Esophagus squamous epithelium (tissue), 4 donors: Measurements from ENCODE around the gene CRLF1.

Experiments
- CTCF ChIP-seq, 6 experiments: fragments of 450-650 bp in 4 of 6; fragments of 200-600 bp in 2 of 6; sonication (generic) in 2 of 6; IDR thresholded peaks; one replicate each; pipeline ENCODE4 v1.5.1; 2016 to 2019; ENCODE audit warnings: antibody characterized with exemption in 6 of 6, mild to moderate bottlenecking in 4 of 6, moderate library complexity in 4 of 6
- POLR2A ChIP-seq, 4 donors: fragments of 450-650 bp; IDR thresholded peaks; one replicate each; pipeline ENCODE4 v1.6.1; 2017; ENCODE audit warnings: antibody characterized with exemption in 4 of 4, mild to moderate bottlenecking in 4 of 4, moderate library complexity in 3 of 4

DNA sequence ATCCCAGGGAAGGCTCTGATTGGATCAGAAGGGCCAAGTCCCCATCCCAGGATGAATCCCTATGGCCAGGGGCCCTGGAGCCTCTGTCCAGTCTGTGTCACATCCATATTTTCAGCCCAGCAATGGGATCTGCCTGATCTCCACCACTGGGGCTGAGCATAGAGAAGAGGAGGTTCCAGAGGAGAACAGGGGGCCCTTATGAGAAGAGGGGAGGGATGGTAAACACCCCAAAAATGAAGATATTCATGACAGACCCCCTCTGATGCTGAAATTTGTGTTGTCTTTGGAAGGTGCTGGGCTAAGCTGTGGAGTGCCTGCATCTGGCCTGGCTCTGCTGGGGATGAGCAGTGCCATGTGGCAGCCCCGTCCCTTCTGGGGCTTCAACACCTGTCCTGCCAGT lies 44.7 kb upstream of the CRLF1 start:
- TF ChIP-seq POLR2A (IDR thresholded peaks at IDR 0.05) (no peak), CTCF (IDR thresholded peaks at IDR 0.05) (no peak)
